ENCODE results near the gene CACNB4. TPM values are rescaled to one million over a fixed set of nuclear protein-coding genes. Genes with fewer than 3 reads are reported as not detected.

Gene CACNB4
- total RNA-seq, 2 experiments from 2014 or later, result 0.28 to 0.30 TPM

- CTCF ChIA-PET, result no interaction called here
- no peak overlapping the region for H3K27ac Mint-ChIP-seq
- H3K4me3 Mint-ChIP-seq, result no peak overlapping the region
- POLR2A ChIA-PET, result no interaction called here
- no peaks in the 10 kb centered on the region for H3K9me3 Mint-ChIP-seq
- no peak for DNase-seq
- H3K36me3 Mint-ChIP-seq (ENCODE audit: low read depth), result no peaks in the 10 kb centered on the region
- H3K4me1 Mint-ChIP-seq, result no peaks in the 10 kb centered on the region
- H3K27me3 Mint-ChIP-seq, result peaks cover 17% of the 10 kb centered on the region
These were observed 229.6 kb downstream of the CACNB4 start for GRCh38 chr2:151869291-151869690.

DNA sequence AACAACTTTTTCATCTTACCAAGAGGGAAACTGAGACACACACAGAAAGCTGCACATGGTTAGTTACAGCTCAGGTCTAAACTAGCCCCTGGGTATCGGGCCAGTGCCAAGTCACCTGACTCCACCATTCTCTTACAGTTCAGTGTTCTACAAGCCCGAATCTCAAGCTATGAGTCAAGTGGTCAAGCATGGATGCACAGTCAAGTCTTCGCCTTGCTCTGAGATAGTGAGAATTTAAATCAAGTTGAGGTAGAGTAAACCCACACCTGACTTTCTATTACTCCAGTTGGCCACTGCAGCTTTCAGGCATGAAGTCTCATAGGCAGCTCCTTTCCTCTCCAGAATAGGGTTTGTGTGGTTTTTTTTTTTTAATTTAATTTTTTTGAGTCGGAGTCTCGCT, 236.1 kb downstream of the CACNB4 start:
- Mint-ChIP-seq H3K27me3 (peaks cover 11% of the 10 kb centered on the region), H3K9me3 (no peaks in the 10 kb centered on the region), H3K27ac (no peak overlapping the region), H3K4me3 (no peak overlapping the region), H3K4me1 (no peaks in the 10 kb centered on the region), H3K36me3 (ENCODE audit: low read depth) (no peaks in the 10 kb centered on the region)
- ChIA-PET CTCF (interaction anchor here (0.6 to 1.3 kb wide), 2 partner anchors 162 to 1110 kb away, joined by 3 to 4 read pairs; no protein-coding TSS in a partner anchor), POLR2A (no interaction called here)
- DNase-seq, result no peak

DNA sequence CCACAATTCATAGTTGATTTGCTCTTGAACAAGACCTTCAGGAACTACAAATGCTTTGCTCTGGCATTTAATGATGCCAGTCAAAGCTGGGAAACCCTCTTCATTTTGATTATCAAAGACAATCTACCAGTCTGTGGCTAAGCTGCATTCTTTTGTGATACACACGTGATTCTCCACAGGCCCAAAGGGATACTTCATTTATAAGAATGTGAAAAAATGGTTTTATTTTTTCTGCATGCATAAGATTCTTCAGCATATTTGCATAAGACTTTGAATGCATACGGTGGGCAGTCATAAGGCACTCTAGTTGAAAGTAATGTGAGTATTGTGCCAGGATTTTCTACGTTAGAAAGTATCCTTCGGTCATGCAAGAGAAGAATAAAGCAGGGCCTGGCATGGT, 237.7 kb downstream of the CACNB4 start:
- no peaks in the 10 kb centered on the region for H3K4me1 Mint-ChIP-seq
- peaks cover 6% of the 10 kb centered on the region for H3K27me3 Mint-ChIP-seq
- CTCF ChIA-PET, result no interaction called here
- POLR2A ChIA-PET, result no interaction called here
- H3K4me3 Mint-ChIP-seq, result no peak overlapping the region
- no peaks in the 10 kb centered on the region for H3K9me3 Mint-ChIP-seq
- H3K27ac Mint-ChIP-seq, result no peak overlapping the region
- H3K36me3 Mint-ChIP-seq (ENCODE audit: low read depth), result no peaks in the 10 kb centered on the region
- no peak for DNase-seq

- Mint-ChIP-seq H3K27ac (no peak overlapping the region), H3K4me1 (no peaks in the 10 kb centered on the region), H3K4me3 (no peak overlapping the region), H3K27me3 (peaks cover 6% of the 10 kb centered on the region), H3K36me3 (ENCODE audit: low read depth) (no peaks in the 10 kb centered on the region), H3K9me3 (no peaks in the 10 kb centered on the region)
- ChIA-PET CTCF (no interaction called here), POLR2A (no interaction called here)
- DNase-seq, result no peak
These were observed 238.2 kb downstream of the CACNB4 start for GRCh38 chr2:151860613-151861146.

- no peaks in the 10 kb centered on the region for H3K4me1 Mint-ChIP-seq
- no peak overlapping the region for H3K4me3 Mint-ChIP-seq
- H3K36me3 Mint-ChIP-seq (ENCODE audit: low read depth), result no peaks in the 10 kb centered on the region
- H3K27me3 Mint-ChIP-seq, result peaks cover 6% of the 10 kb centered on the region
- POLR2A ChIA-PET, result no interaction called here
- CTCF ChIA-PET, result no interaction called here
- no peaks in the 10 kb centered on the region for H3K9me3 Mint-ChIP-seq
- H3K27ac Mint-ChIP-seq, result no peak overlapping the region
- DNase-seq, result no peak
These were observed 238.6 kb downstream of the CACNB4 start for GRCh38 chr2:151860210-151860609.

- DNase-seq, result no peak
- Mint-ChIP-seq H3K4me3 (no peak overlapping the region), H3K36me3 (ENCODE audit: low read depth) (no peaks in the 10 kb centered on the region), H3K4me1 (no peaks in the 10 kb centered on the region), H3K27ac (no peak overlapping the region), H3K27me3 (peaks cover 2% of the 10 kb centered on the region), H3K9me3 (no peaks in the 10 kb centered on the region)
- POLR2A ChIA-PET, result no interaction called here
- CTCF ChIA-PET, result interaction anchor here (0.6 kb wide), 1 partner anchor 293 kb away, joined by 5 read pairs; no protein-coding TSS in a partner anchor
These were observed 241.2 kb downstream of the CACNB4 start for GRCh38 chr2:151857650-151858049.

DNA sequence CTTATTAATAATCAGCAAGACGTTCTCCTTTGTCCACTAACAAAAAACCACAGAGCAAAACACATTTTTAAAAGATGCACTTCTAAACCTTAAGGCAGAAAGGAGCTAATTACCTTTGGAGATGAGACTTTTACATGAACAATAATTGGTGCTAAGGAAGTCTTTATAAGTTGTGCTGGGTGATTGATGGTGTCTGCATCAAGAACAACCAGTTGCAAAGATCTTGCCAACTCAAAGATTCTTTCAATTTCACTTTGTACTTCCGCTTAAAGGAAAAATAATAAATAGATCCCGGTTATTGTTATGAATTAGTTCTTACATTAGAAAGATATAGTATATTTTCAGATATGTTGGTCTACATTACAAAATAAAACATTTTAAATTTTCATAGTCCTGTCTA, 243.7 kb downstream of the CACNB4 start:
- no peaks in the 10 kb centered on the region for H3K4me1 Mint-ChIP-seq
- CTCF ChIA-PET, result no interaction called here
- H3K9me3 Mint-ChIP-seq, result no peaks in the 10 kb centered on the region
- no peak for DNase-seq
- H3K27me3 Mint-ChIP-seq, result peaks cover 2% of the 10 kb centered on the region
- POLR2A ChIA-PET, result no interaction called here
- H3K27ac Mint-ChIP-seq, result no peak overlapping the region
- H3K36me3 Mint-ChIP-seq (ENCODE audit: low read depth), result no peaks in the 10 kb centered on the region
- no peak overlapping the region for H3K4me3 Mint-ChIP-seq

- no peaks in the 10 kb centered on the region for H3K4me1 Mint-ChIP-seq
- POLR2A ChIA-PET, result no interaction called here
- CTCF ChIA-PET, result no interaction called here
- H3K36me3 Mint-ChIP-seq (ENCODE audit: low read depth), result no peaks in the 10 kb centered on the region
- no peak for DNase-seq
- H3K4me3 Mint-ChIP-seq, result no peak overlapping the region
- H3K9me3 Mint-ChIP-seq, result no peaks in the 10 kb centered on the region
- no peak overlapping the region for H3K27ac Mint-ChIP-seq
- peaks cover 3% of the 10 kb centered on the region for H3K27me3 Mint-ChIP-seq
These were observed 245.6 kb downstream of the CACNB4 start for GRCh38 chr2:151853070-151853758.

GRCh38 chr2:151852260-151853069, 246.4 kb downstream of the CACNB4 start:
- H3K4me3 Mint-ChIP-seq, result no peak overlapping the region
- DNase-seq, result no peak
- H3K9me3 Mint-ChIP-seq, result no peaks in the 10 kb centered on the region
- H3K27me3 Mint-ChIP-seq, result peaks cover 8% of the 10 kb centered on the region
- H3K4me1 Mint-ChIP-seq, result no peaks in the 10 kb centered on the region
- no peak overlapping the region for H3K27ac Mint-ChIP-seq
- POLR2A ChIA-PET, result no interaction called here
- no peaks in the 10 kb centered on the region for H3K36me3 Mint-ChIP-seq (ENCODE audit: low read depth)
- CTCF ChIA-PET, result no interaction called here

- DNase-seq, result no peak
- Mint-ChIP-seq H3K27me3 (peaks cover 8% of the 10 kb centered on the region), H3K4me1 (no peaks in the 10 kb centered on the region), H3K9me3 (no peaks in the 10 kb centered on the region), H3K36me3 (ENCODE audit: low read depth) (no peaks in the 10 kb centered on the region), H3K4me3 (no peak overlapping the region), H3K27ac (no peak overlapping the region)
- ChIA-PET CTCF (no interaction called here), POLR2A (no interaction called here)
These were observed 247.1 kb downstream of the CACNB4 start for GRCh38 chr2:151851761-151852160.

- ChIA-PET CTCF (interaction anchor here (0.6 kb wide), 1 partner anchor 35 kb away, joined by 3 read pairs; no protein-coding TSS in a partner anchor), POLR2A (no interaction called here)
- Mint-ChIP-seq H3K36me3 (ENCODE audit: low read depth) (no peaks in the 10 kb centered on the region), H3K4me3 (no peak overlapping the region), H3K27ac (no peak overlapping the region), H3K27me3 (peaks cover 12% of the 10 kb centered on the region), H3K9me3 (no peaks in the 10 kb centered on the region), H3K4me1 (no peaks in the 10 kb centered on the region)
- no peak for DNase-seq
These were observed 249.3 kb downstream of the CACNB4 start for GRCh38 chr2:151849413-151850010.

- Mint-ChIP-seq H3K4me1 (no peaks in the 10 kb centered on the region), H3K9me3 (no peaks in the 10 kb centered on the region), H3K27me3 (peaks cover 13% of the 10 kb centered on the region), H3K4me3 (no peak overlapping the region), H3K36me3 (ENCODE audit: low read depth) (no peaks in the 10 kb centered on the region), H3K27ac (no peak overlapping the region)
- DNase-seq, result no peak
- ChIA-PET CTCF (interaction anchor here (1.0 kb wide), 1 partner anchor 179 kb away, joined by 4 read pairs; no protein-coding TSS in a partner anchor), POLR2A (interaction anchor here (1.3 kb wide), 1 partner anchor 18 kb away, joined by 6 read pairs; the partner anchor contains the start of gene ARL5A)
These were observed 253.0 kb downstream of the CACNB4 start for GRCh38 chr2:151845884-151846283.

DNA sequence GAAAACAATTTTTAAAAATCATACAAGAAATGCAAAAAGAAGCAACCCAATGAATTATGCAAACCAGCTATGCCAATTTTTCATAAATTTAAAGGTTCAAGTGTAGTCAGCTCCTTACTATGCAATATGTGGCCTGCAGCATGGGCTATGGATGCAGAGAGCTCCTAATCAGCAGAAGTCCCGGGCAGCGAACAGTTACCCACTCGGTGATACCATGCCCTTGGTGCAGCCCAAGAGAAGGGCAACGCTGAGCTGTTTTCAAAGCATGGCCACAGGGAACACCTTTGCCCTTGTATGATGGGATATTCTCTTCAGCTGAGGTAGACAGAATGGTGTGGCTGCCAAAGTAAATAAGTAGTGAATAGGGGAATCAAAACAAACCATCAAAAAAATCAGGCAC, 253.4 kb downstream of the CACNB4 start:
- Mint-ChIP-seq H3K4me3 (no peak overlapping the region), H3K27me3 (peaks cover 13% of the 10 kb centered on the region), H3K36me3 (ENCODE audit: low read depth) (no peaks in the 10 kb centered on the region), H3K27ac (no peak overlapping the region), H3K9me3 (no peaks in the 10 kb centered on the region), H3K4me1 (no peaks in the 10 kb centered on the region)
- no peak for DNase-seq
- ChIA-PET CTCF (interaction anchor here (1.0 kb wide), 1 partner anchor 180 kb away, joined by 4 read pairs; no protein-coding TSS in a partner anchor), POLR2A (interaction anchor here (1.3 kb wide), 1 partner anchor 17 kb away, joined by 6 read pairs; the partner anchor contains the start of gene ARL5A)

All from activated CD4-positive, alpha-beta memory T cell treated with anti-CD3 and anti-CD28 coated beads, Interleukin-2, amount 10 ng/mL, durations not matched to agents 7 days and 5 days (primary cell).